Measurements from ENCODE around the gene HOXB6.

The HOXB6 gene

GRCh38 chr17:48609759-48610281 lies 5.0 kb upstream of the HOXB6 start:
- DNase-seq (ENCODE audit: low read depth in 2 of 2): no peak

- DNase-seq (ENCODE audit: low read depth in 2 of 2): no peak
These were observed 4.2 kb upstream of the HOXB6 start for GRCh38 chr17:48609033-48609432.

- no peak for DNase-seq (ENCODE audit: low read depth in 2 of 2)
These were observed 3.7 kb upstream of the HOXB6 start for GRCh38 chr17:48608494-48608834.

- no peak for DNase-seq (ENCODE audit: low read depth in 2 of 2)
These were observed 2.3 kb upstream of the HOXB6 start for GRCh38 chr17:48606892-48607614.

GRCh38 chr17:48605991-48606891 lies 1.5 kb upstream of the HOXB6 start:
- DNase-seq (ENCODE audit: low read depth in 2 of 2): no peak

GRCh38 chr17:48605409-48605919 lies 678 bp upstream of the HOXB6 start:
- no peak for DNase-seq (ENCODE audit: low read depth in 2 of 2)

- DNase-seq (ENCODE audit: low read depth in 2 of 2): no peak
These were observed 622 bp downstream of the HOXB6 start for GRCh38 chr17:48603959-48604769.

GRCh38 chr17:48601539-48602425 lies 3.0 kb downstream of the HOXB6 start:
- DNase-seq (ENCODE audit: low read depth in 2 of 2): no peak

GRCh38 chr17:48601207-48601538 lies 3.6 kb downstream of the HOXB6 start:
- no peak for DNase-seq (ENCODE audit: low read depth in 2 of 2)

- no peak for DNase-seq (ENCODE audit: low read depth in 2 of 2)
These were observed 4.3 kb downstream of the HOXB6 start for GRCh38 chr17:48600244-48601098.

- no peak for DNase-seq (ENCODE audit: low read depth in 2 of 2)
These were observed 5.4 kb downstream of the HOXB6 start for GRCh38 chr17:48599354-48599753.

GRCh38 chr17:48598736-48599135 lies 6.0 kb downstream of the HOXB6 start:
- no peak for DNase-seq (ENCODE audit: low read depth in 2 of 2)

GRCh38 chr17:48597778-48598631 lies 6.8 kb downstream of the HOXB6 start:
- no peak for DNase-seq (ENCODE audit: low read depth in 2 of 2)

GRCh38 chr17:48597528-48597777 lies 7.3 kb downstream of the HOXB6 start:
- DNase-seq (ENCODE audit: low read depth in 2 of 2): no peak

GRCh38 chr17:48596735-48597527 lies 7.9 kb downstream of the HOXB6 start:
- DNase-seq (ENCODE audit: low read depth in 2 of 2): no peak

- DNase-seq (ENCODE audit: low read depth in 2 of 2): no peak
These were observed 8.6 kb downstream of the HOXB6 start for GRCh38 chr17:48596000-48596734.

GRCh38 chr17:48595278-48595999 lies 9.3 kb downstream of the HOXB6 start:
- DNase-seq (ENCODE audit: low read depth in 2 of 2): no peak

Measured in stimulated activated CD8-positive, alpha-beta memory T cell treated with anti-CD3 and anti-CD28 coated beads, Interleukin-7, amount 100 ng/mL, for 1 hour (primary cell).